NCI-H2081 treated with DMSO at 0.1 percent for 48 hours (cell line): Measurements from ENCODE around the gene COMMD7.
A peak's percentile ranks its signal among the peaks of the same experiment; 100 is the strongest.

Source experiments
- DNase-seq: peaks from one replicate; lab custom pipeline; 2025; lab: John Stamatoyannopoulos, UW

COMMD7 gene

GRCh38 chr20:32675223-32675975, 67.9 kb downstream of the COMMD7 start:
- peak; percentile 74 for DNase-seq

DNA sequence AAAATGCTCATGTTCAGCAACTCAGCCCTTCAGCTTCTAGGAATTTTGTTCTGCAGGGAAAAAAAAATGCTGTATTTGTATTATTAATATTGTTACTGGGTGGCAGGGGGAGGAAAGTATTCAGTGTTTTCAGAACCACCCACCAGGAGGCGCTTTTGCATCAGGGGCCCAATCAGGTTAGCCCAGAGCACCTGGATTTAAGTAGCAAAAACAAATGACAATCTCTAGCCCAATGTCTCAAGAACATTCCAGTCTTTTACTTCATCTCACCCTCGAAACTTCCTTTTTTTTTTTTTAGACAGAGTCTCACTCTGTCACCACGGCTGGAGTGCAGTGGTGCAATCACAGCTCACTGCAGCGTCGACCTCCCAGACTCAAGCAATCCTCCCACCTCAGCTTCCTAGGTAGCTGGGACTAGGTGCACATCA, 68.9 kb downstream of the COMMD7 start:
- peak; percentile 31 for DNase-seq

- no peak for DNase-seq
Measured at GRCh38 chr20:32672982-32673851, 70.0 kb downstream of the COMMD7 start.

DNA sequence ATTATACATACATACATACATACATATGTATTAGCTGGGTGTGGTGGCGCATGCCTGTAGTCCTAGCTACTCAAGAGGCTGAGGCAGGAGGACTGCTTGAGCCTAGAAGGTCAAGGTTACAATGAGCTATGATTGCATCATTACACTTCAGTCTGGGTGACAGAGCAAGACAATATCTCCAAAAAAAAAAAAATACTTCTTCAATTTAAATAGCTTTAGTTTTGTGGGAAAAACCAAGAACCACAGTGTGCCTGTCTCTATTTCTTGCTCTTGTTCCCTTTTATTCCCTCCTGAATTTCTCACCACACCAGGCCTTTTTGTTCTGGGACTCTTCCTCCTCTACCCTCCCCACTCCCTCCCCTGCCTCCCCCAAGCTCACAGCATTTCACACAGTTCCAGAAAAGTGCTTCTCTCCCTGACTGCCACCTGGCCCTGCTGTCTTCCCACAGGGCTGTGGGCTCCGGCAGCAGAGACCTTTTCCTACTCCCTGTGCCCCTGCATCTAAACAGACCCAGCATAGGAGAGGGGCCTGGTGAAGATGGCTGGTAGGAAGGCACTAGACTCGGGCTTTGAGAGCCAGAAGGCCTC, 70.8 kb downstream of the COMMD7 start:
- no peak for DNase-seq

DNA sequence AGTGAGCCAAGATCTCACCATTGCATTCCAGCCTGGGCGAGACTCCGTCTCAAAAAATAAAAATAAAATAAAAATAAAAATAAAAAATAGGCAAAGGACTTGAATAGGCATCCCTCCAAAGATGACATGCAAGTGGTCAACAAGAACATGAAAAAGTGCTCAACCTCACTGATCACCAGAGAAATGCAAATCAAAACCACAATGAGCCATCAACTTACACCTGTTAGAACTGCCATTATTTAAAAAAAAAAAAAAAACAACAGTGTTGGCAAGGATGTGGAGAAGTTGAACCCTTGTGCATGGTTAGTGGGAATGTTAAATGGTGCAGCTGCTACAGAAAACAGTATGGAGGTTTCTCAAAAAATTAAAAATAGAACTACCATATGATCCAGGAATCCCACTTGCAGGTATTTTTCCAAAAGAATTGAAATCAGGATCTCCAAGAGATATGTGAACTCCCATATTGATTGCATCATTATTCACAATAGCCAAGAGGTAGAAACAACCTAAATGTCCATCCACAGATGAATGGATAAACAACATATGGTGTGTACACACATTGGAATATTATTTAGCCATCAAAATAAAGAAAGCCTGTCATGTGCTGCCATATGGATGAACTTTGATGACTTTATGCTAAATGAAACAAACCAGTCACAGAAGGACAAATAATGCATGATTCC, 72.4 kb downstream of the COMMD7 start:
- no peak for DNase-seq

DNA sequence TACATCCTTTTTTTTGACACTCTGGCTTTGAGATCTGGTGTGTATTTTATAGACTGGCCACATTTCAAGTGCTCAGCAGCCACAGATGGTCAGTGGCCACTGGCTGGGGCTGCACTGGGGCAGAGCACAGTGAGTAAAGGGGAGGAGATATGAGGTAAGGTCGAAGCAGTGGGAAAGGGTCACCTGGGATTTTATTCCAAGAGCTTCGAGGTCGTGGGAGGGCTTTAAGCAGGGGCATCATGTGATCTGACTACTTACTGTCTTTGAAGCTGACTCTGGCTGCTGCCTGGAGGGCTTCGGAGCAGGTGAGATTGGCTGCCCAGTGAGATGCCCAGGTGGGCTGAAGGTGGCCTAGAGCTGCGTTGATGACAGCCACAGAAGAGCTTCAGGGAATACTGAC, 76.2 kb downstream of the COMMD7 start:
- no peak for DNase-seq

DNA sequence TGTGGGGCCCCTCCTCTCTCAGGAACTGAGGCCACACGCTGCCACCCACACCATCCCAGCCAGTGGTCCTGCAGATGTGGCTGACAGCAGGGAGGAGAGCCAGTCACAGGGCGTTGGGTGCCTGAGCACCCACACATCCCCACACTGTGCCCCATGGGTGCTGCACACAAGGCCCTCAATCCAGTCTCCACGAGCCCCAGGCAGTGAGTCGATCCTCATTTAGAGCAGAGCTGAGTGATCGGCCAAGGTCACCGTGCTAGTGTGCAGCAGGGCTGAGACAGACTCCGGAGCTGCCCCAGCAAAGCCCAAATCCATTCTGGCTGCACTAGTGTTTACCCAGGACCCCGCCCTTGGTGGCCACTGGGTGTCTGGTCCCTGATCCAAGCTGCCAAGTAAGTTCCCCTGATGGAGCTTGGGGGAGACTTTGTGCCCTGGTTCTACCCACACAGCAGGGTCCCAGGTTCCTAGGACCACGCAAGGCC, 78.5 kb downstream of the COMMD7 start:
- no peak for DNase-seq

- DNase-seq, result no peak
Measured at GRCh38 chr20:32664012-32664677, 79.1 kb downstream of the COMMD7 start.

DNA sequence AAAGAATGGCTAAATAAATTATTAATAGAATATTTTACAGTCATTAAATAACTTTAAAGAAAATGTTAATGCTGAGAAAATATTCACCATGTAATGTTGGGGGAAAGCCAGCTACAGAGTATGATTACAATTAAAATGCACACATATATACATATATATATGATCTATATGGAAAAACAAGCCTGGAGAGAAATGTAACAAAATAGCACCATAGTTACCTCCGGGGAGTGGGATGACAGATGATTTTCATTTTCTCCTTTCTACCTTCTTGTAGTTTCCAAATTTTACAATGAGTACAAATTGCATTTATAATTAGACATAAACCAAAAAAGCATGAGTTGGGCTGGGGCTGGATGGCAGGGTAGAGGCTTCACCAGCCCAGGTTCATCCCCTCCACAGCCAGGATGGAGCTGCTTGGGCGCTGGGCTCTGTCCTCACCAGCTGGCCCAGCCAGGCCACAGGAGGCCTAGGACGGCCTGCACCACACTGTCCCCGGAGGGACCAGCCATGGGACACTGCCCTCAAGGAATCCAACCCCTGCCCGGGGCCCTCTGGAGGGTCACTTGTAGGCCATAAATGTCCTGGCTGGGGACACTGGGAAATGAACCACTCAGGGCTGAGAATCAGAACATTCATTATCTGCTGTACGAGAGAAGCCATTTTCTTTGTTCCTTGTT, 79.8 kb downstream of the COMMD7 start:
- no peak for DNase-seq

- DNase-seq, result no peak
Measured at GRCh38 chr20:32661820-32662528, 81.3 kb downstream of the COMMD7 start.

DNA sequence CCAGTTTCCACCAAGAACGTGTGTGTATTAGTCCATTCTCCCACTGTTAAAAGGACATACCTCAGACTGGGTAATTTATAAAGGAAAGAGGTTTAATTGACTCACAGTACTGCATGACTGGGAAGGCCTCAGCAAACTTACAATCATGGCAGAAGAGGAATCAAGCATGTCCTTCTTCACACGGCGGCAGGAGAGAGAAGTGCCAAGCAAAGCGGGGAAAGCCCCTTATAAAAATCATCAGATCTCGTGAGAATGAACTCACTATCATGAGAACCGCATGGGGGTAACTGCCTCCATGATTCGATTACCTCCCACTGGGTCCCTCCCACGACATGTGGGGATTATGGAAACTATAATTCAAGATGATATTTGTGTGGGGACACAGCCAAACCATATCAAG, 82.6 kb downstream of the COMMD7 start:
- DNase-seq, result no peak

- no peak for DNase-seq
Measured at GRCh38 chr20:32656827-32657226, 86.4 kb downstream of the COMMD7 start.

DNA sequence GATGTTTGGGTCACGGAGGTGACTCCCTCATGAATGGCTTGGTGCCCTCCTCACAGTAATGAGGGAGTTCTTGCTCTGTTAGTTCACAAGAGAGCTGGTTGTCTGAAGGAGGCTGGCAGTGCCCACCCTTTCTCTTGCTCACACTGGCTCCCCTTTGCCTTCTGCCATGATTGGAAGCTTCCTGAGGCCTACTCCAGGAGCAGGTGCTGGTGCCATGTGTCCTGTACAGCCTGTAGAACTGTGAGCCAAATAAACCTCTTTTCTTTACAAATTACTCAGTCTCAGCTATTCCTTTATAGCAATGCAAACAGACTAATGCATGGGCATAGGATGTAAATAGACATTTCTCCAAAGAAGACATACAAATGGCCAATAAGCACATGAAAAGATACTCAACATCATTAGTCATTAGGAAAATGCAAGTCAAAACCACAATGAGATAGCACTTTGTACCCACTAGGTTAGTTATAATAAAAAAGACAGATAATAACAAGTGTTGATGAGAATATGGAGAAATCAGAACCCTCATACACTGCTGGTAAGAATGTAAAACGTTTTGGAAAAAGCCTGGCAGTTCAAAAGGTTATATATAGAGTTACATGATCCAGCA, 87.3 kb downstream of the COMMD7 start:
- no peak for DNase-seq

GRCh38 chr20:32652739-32653526, 90.3 kb downstream of the COMMD7 start:
- DNase-seq, result peak; percentile 51
